Esophagus (tissue), 2 donors: ENCODE results near the gene CRHR1. TPM values are rescaled to one million over a fixed set of nuclear protein-coding genes. Genes with fewer than 3 reads are reported as not detected.

ENCODE experiments used
- H3K27ac ChIP-seq, 2 donors: one replicate each; pipeline ENCODE4 v1.5.1; 2013; ENCODE audit warnings: low read depth in 2 of 2, mild to moderate bottlenecking in 2 of 2, inconsistent platforms in 1 of 2, low read length in 1 of 2, moderate library complexity in 1 of 2
- H3K27me3 ChIP-seq, 2 donors: one replicate each; pipeline ENCODE4 v1.6.1; 2013; ENCODE audit warnings: low read length in 2 of 2, control low read depth in 1 of 2, mild to moderate bottlenecking in 1 of 2; ENCODE audit not compliant: insufficient read depth in 2 of 2, control insufficient read depth in 1 of 2
- H3K36me3 ChIP-seq, 2 donors: one replicate each; pipeline ENCODE4 v1.6.1; 2013; ENCODE audit warnings: low read length in 1 of 2; ENCODE audit not compliant: control insufficient read depth in 2 of 2, insufficient read depth in 2 of 2
- H3K4me1 ChIP-seq, 2 donors: one replicate each; pipeline ENCODE4 v1.6.1; 2013; ENCODE audit warnings: low read length in 1 of 2; ENCODE audit not compliant: control insufficient read depth in 2 of 2, insufficient read depth in 2 of 2
- H3K4me3 ChIP-seq, 2 donors: one replicate each; pipeline ENCODE4 v1.5.1; 2013; ENCODE audit warnings: low read length in 2 of 2, mild to moderate bottlenecking in 2 of 2, low read depth in 1 of 2, moderate library complexity in 1 of 2
- H3K9me3 ChIP-seq, 2 donors: one replicate each; pipeline ENCODE4 v1.6.1; 2013; ENCODE audit warnings: mild to moderate bottlenecking in 2 of 2, low read depth in 1 of 2, low read length in 1 of 2, moderate library complexity in 1 of 2; ENCODE audit not compliant: control insufficient read depth in 2 of 2, insufficient read depth in 1 of 2
- WGBS, 2 donors: extraction: QIAGEN DNeasy Blood & Tissue Kit; methylation state at CpG; one replicate each; pipeline ENCODE4 v1.1.7; 2013; 5-methylcytosine and 5-hydroxymethylcytosine counted together
- polyA plus RNA-seq, 2 donors: library from polyadenylated mRNA; stranded (reverse); fragments of 200-250 nt; gene quantifications; one replicate each; pipeline ENCODE4 v1.2.3, GENCODE V29; 2013
- donor health status: healthy with polysubstance abuse.
- donor health status: Bipolar disorder and iron deficiency.

Gene CRHR1
- polyA plus RNA-seq, 2 donors, result 0.15 to 0.31 TPM

DNA sequence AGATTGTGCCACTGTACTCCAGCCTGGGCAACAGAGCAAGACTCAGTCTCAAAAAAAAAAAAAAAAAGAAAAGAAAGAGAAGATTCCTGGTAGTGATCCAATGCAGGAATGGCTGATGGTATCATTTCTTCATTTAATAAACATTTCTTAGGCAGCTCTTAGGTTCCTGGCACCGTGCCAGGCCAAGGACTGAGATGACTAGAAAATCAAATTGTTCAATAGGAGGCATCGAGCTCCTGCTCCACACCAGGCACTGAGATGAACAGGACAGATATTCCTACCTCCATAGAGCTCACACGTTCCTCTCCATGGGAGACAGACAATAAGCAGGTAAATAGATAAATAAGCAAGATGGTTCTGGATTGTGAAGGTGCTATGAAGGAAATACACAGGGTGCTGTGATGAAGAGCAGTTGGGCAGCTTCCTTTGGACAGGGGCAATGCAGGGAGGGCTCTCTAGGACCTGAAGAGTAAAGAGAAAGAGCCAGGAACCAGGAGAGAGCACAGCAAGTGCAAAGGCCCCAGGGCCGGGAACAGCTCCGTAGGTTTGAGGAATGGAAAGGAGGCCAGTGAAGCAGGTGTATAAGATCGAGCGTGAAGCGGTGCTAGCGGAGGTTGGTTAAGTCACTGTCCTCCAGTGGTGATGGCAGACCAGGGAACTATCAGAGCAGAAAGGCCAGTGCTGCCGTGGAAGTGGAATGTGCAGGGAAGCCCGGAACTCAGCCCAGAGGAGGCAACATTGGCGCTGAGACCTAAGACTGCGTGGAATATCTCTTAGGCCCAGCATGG lies 26.5 kb upstream of the CRHR1 start:
- Histone ChIP-seq H3K27ac (no peak overlapping the region), H3K9me3 (no peaks in the 10 kb centered on the region), H3K36me3 (no peaks in the 10 kb centered on the region), H3K4me1 (no peaks in the 10 kb centered on the region), H3K27me3 (no peaks in the 10 kb centered on the region), H3K4me3 (no peak overlapping the region)
- 82 to 84% methylated on average over 13 of the region's 13 CpGs for WGBS, 2 donors

DNA sequence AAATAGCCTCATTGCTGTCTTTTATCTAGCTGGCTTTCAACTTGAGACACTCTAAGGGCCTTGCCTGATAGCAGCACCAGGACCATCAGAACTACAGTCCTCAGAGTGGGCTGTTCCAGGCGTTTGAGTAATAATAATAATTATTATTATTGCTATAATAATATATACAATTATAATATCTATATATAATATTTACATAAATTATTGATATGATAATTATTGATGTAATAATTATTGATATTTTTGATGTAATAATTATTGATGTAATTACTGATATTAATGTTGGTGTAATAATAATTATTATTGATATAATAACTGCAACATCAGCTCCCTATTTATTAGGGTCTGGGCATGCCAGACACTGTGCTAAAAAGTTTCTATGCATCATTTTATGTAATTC lies 25.6 kb upstream of the CRHR1 start:
- Histone ChIP-seq H3K4me1 (no peaks in the 10 kb centered on the region), H3K4me3 (no peak overlapping the region), H3K27me3 (no peaks in the 10 kb centered on the region), H3K9me3 (no peaks in the 10 kb centered on the region), H3K36me3 (no peaks in the 10 kb centered on the region), H3K27ac (no peak overlapping the region)
- WGBS, 2 donors, result 68 to 69% methylated on average over 1 of the region's 1 CpG

DNA sequence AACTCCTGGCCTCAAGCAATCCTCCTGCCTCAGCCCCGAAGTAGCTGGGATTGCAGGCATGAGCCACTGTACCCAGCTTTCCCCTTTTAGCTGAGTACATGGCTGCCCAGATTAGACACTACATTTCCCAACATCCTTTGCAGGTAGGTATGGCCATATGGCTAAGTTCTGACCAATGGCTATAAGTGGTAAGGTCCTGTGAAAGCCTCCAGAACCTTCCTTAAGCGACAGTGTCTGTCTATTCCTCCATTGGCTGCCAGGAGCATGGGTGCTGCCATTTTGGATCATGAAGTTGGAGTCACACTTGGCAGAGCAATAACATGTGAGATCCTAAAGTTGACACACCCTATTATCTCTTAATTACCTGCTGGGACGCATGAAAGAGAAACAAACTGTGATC lies 24.4 kb upstream of the CRHR1 start:
- no peak overlapping the region for H3K4me3 ChIP-seq
- H3K27ac ChIP-seq, result no peak overlapping the region
- H3K4me1 ChIP-seq, result no peaks in the 10 kb centered on the region
- no peaks in the 10 kb centered on the region for H3K27me3 ChIP-seq
- 65 to 69% methylated on average over 3 of the region's 3 CpGs for WGBS, 2 donors
- no peaks in the 10 kb centered on the region for H3K36me3 ChIP-seq
- H3K9me3 ChIP-seq, result no peaks in the 10 kb centered on the region

DNA sequence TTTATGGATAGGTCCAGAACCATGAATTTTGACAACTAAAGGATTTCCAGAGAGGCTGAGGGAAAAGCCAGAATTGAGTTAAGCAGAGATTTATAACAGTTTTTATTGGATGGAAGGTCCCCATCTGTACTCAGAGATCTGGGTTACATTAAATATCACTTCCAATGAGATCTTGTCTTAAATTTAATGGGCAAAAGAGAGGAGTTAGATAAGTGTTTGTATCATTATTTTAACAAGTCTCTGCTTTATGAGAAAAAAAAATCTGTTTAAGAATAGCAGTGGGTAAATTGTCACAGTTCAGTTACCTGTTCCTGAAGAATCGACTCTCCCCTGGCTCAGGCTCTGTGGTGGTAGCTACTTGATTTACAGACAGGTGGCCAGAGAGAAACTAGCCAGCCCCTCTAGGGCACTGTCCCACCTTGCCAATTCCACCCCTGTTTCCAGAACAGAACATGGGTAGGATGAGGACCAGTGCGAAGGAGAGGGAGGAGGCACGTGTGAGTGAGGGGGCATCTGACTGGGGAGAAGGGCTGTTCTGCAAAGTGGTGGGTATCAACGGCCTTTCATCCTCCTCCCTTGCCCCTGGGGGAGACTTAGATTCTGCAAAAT lies 22.1 kb upstream of the CRHR1 start:
- H3K36me3 ChIP-seq, result no peaks in the 10 kb centered on the region
- H3K27me3 ChIP-seq, result no peaks in the 10 kb centered on the region
- 55 to 69% methylated on average over 4 of the region's 4 CpGs for WGBS, 2 donors
- no peaks in the 10 kb centered on the region for H3K9me3 ChIP-seq
- H3K4me3 ChIP-seq, result no peak overlapping the region
- no peak overlapping the region for H3K27ac ChIP-seq
- H3K4me1 ChIP-seq, result no peaks in the 10 kb centered on the region

DNA sequence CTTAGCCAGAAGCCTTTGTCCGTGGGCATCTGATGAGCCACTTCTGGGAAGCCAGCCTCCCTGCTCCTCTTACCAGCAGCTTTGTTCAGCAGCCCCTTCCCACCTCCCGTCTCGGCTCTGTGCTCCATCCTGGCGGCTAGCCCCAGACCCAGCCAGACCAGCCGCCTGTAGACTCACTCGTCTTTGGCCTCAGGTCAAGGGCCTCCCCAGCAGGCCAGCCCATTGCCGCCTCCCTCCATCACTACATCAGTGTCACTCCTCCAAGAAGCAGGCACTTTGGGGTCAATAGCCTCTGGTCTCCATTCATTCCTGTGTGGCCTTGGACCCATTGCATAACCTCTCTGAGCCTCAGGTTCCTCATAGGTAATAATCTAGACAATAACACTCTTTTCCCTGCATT lies 20.9 kb upstream of the CRHR1 start:
- 40 to 45% methylated on average over 7 of the region's 7 CpGs for WGBS, 2 donors
- no peaks in the 10 kb centered on the region for H3K27me3 ChIP-seq
- H3K9me3 ChIP-seq, result no peaks in the 10 kb centered on the region
- H3K36me3 ChIP-seq, result no peaks in the 10 kb centered on the region
- no peak overlapping the region for H3K4me3 ChIP-seq
- no peaks in the 10 kb centered on the region for H3K4me1 ChIP-seq
- no peak overlapping the region for H3K27ac ChIP-seq

DNA sequence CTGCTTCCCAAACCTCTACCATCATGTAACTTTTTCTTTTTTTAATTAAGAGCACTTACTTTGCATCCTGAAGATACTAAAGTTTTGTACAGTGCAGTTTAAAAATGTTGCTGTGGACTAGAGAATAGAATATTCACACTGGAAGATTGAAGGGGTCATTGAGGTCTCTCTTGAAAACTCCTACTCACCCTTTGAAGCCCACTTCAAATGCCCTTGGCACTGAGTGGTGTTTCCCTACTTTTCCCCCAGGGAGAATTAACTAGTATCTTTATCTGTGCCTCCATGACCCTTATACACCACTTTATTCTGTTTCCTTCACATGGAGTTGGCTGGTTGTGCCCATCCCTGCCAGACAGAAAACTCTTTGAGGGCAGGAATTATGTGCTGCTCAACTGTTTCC lies 19.6 kb upstream of the CRHR1 start:
- no peaks in the 10 kb centered on the region for H3K36me3 ChIP-seq
- H3K27me3 ChIP-seq, result no peaks in the 10 kb centered on the region
- no peaks in the 10 kb centered on the region for H3K9me3 ChIP-seq
- H3K4me3 ChIP-seq, result no peak overlapping the region
- H3K4me1 ChIP-seq, result no peaks in the 10 kb centered on the region
- no peak overlapping the region for H3K27ac ChIP-seq

DNA sequence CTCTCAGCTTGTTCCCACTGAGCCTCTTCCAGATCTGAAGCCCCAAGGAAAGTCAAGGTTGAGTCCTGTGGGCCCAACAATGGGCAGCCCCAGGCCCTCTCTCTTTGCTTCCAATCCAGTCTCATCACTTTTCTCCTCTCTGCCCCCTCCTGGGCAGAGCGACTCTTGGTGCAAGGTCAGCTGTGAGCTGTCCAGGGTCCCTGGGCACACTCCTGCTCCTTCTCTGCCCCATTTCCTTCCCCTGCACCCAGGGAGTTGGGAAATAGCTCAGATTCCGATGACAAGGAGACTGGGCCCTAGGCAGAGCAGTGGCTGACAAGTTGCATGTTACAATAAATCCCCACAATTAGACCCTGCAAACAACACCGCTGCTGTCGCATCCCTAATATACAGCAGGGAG lies 16.1 kb upstream of the CRHR1 start:
- Histone ChIP-seq H3K9me3 (no peaks in the 10 kb centered on the region), H3K27me3 (no peaks in the 10 kb centered on the region), H3K36me3 (no peaks in the 10 kb centered on the region), H3K4me1 (no peaks in the 10 kb centered on the region), H3K4me3 (no peak overlapping the region), H3K27ac (no peak overlapping the region)
- WGBS, 2 donors, result 41 to 51% methylated on average over 4 of the region's 4 CpGs

DNA sequence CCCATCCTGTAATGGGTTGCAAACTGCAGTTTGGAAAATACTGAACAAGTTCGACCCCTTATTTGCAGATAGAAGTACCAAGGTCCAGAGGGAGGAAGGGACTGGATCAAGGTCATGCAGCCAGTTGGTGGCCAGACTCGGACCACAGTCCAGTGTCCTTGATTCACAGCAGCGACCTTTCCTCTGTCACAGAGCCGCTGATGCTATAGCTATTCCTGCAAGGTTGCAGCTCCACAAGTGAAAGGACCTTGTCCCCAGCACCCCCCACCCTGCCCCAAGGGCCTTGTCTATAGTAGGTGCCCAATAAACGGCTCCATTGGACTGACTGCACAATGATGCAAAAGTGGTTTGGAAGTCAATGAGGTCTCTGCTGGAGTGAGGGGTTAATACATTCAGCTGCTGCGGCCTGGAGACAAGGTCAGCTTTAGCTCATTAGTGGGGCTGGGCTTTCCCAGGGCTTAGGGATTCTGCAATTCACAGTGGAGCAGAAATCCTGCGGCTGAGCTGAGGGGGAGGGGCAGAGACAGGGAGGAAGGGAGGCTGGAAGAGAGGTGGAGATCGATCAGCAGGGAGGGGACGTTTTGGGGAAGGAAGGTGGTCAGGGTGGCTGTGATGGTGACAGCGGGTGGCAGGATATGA lies 13.4 kb upstream of the CRHR1 start:
- Histone ChIP-seq H3K27me3 (no peaks in the 10 kb centered on the region), H3K4me1 (no peaks in the 10 kb centered on the region), H3K9me3 (peaks cover 0 to 4% of the 10 kb centered on the region in 2 donors), H3K4me3 (no peak overlapping the region), H3K27ac (no peak overlapping the region), H3K36me3 (no peaks in the 10 kb centered on the region)
- 36 to 40% methylated on average over 10 of the region's 10 CpGs for WGBS, 2 donors

DNA sequence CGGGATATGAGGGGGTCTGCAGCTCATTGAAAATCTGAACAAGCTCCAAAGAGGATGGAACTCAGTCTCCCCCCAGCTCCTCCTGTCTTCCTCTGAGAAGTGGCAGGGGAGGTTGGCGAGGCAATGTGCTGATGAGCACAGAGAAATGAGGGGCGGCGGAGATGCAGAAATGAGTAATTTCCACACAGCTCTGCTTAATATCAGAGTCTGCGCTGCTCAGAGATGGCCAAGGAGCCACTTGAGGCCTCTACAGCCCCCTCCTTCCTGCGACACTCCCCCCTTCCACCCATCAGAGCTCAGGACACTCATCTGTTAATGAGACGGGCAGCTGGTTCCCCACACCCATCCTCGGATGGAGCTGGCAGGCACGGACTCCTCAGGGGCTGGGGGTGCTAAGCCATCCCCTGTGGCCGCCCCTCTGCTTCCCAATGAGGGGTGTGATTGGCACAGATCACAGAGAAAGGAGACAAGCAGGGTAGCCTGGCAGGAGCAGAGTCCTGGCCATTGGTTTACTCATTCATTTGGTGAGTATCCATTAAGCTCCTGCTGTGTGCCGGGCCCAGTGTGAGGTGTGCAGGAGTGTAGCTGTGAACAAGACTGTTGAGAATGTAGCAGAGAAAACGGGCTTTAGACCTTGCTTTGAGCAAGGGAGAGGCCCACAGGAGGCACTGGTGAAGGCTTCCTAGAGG lies 12.7 kb upstream of the CRHR1 start:
- no peak overlapping the region for H3K27ac ChIP-seq
- H3K4me3 ChIP-seq, result no peak overlapping the region
- peaks cover 0 to 4% of the 10 kb centered on the region in 2 donors for H3K9me3 ChIP-seq
- 49 to 52% methylated on average over 12 of the region's 12 CpGs for WGBS, 2 donors
- no peaks in the 10 kb centered on the region for H3K36me3 ChIP-seq
- H3K27me3 ChIP-seq, result no peaks in the 10 kb centered on the region
- H3K4me1 ChIP-seq, result no peaks in the 10 kb centered on the region
